HG03442 (cell line): ENCODE results near the gene DLGAP3.
"Not testable (repeated sequence)": the region's sequence is repeated elsewhere in the genome, so short reads cannot be mapped to it uniquely, and the experiment has no call there.

Experiments used
- ATAC-seq: cut with Tn5 transposase; IDR thresholded peaks from one replicate; pipeline ENCODE4 v1.9.1; 2021; ENCODE audit warnings: mild to moderate bottlenecking, moderate library complexity; ENCODE audit not compliant: unreplicated experiment

DLGAP3 gene

GRCh38 chr1:34929497-34929852 lies at the start of gene DLGAP3:
TSS of gene DLGAP3 (minus strand) at chr1:34929650. CDS start at chr1:34905383, 24,267 bp downstream.
- ATAC-seq = no peak

GRCh38 chr1:34978921-34979320 lies 49.5 kb upstream of the DLGAP3 start:
- no peak for ATAC-seq

GRCh38 chr1:34977858-34978257 lies 48.4 kb upstream of the DLGAP3 start:
- no peak for ATAC-seq

GRCh38 chr1:34977210-34977471 lies 47.7 kb upstream of the DLGAP3 start:
- ATAC-seq = no peak

GRCh38 chr1:34976384-34977209 lies 47.1 kb upstream of the DLGAP3 start:
- no peak for ATAC-seq

GRCh38 chr1:34975771-34976170 lies 46.3 kb upstream of the DLGAP3 start:
- ATAC-seq = no peak

GRCh38 chr1:34975338-34975737 lies 45.9 kb upstream of the DLGAP3 start:
- ATAC-seq = no peak

GRCh38 chr1:34974626-34975025 lies 45.2 kb upstream of the DLGAP3 start:
- no peak for ATAC-seq

- no peak for ATAC-seq
Measured at GRCh38 chr1:34973326-34973725, 43.9 kb upstream of the DLGAP3 start.

GRCh38 chr1:34970829-34971228 lies 41.4 kb upstream of the DLGAP3 start:
- ATAC-seq = no peak

- no peak for ATAC-seq
Measured at GRCh38 chr1:34970220-34970735, 40.8 kb upstream of the DLGAP3 start.

GRCh38 chr1:34968297-34968696 lies 38.8 kb upstream of the DLGAP3 start:
- ATAC-seq = not testable (repeated sequence)

- not testable (repeated sequence) for ATAC-seq
Measured at GRCh38 chr1:34967672-34968071, 38.2 kb upstream of the DLGAP3 start.

GRCh38 chr1:34965597-34965996 lies 36.1 kb upstream of the DLGAP3 start:
- ATAC-seq = no peak

GRCh38 chr1:34950428-34950827 lies 21.0 kb upstream of the DLGAP3 start:
- no peak for ATAC-seq

- not testable (repeated sequence) for ATAC-seq
Measured at GRCh38 chr1:34948739-34949138, 19.3 kb upstream of the DLGAP3 start.

- not testable (repeated sequence) for ATAC-seq
Measured at GRCh38 chr1:34947641-34948314, 18.3 kb upstream of the DLGAP3 start.

GRCh38 chr1:34946211-34946610 lies 16.8 kb upstream of the DLGAP3 start:
- ATAC-seq = no peak

- ATAC-seq = not testable (repeated sequence)
Measured at GRCh38 chr1:34941798-34942197, 12.3 kb upstream of the DLGAP3 start.

- ATAC-seq = no peak
Measured at GRCh38 chr1:34930702-34931071, 1.2 kb upstream of the DLGAP3 start.

- ATAC-seq = no peak
Measured at GRCh38 chr1:34929853-34930701, 627 bp upstream of the DLGAP3 start.
